Glutamatergic neuron (in vitro differentiated cells): ENCODE measurements around the gene SLC26A11. TPM values are rescaled to one million over a fixed set of nuclear protein-coding genes. Genes with fewer than 3 reads are reported as not detected.
A peak's percentile ranks its signal among the peaks of the same experiment; 100 is the strongest.

ENCODE experiments used
- DNase-seq: peaks from one replicate; pipeline ENCODE4 v3.0.0; 2022
- H3K27ac Mint-ChIP-seq: one replicate; pipeline ENCODE4 v1.8.0; 2020; ENCODE audit warnings: mild to moderate bottlenecking, mixed read lengths, inconsistent platforms; ENCODE audit not compliant: unreplicated experiment
- H3K27me3 Mint-ChIP-seq: one replicate; pipeline ENCODE4 v1.8.0; 2020; ENCODE audit warnings: mild to moderate bottlenecking, moderate library complexity, mixed read lengths, inconsistent platforms; ENCODE audit not compliant: unreplicated experiment
- H3K36me3 Mint-ChIP-seq: one replicate; pipeline ENCODE4 v1.8.0; 2020; ENCODE audit warnings: mild to moderate bottlenecking, mixed read lengths, inconsistent platforms; ENCODE audit not compliant: unreplicated experiment
- H3K4me1 Mint-ChIP-seq: one replicate; pipeline ENCODE4 v1.8.0; 2020; ENCODE audit warnings: mild to moderate bottlenecking, low read depth, mixed read lengths, inconsistent platforms; ENCODE audit not compliant: unreplicated experiment
- H3K4me3 Mint-ChIP-seq: one replicate; pipeline ENCODE4 v1.8.0; 2020; ENCODE audit warnings: mild to moderate bottlenecking, mixed read lengths, inconsistent platforms; ENCODE audit not compliant: unreplicated experiment
- H3K9me3 Mint-ChIP-seq: one replicate; pipeline ENCODE4 v1.8.0; 2020; ENCODE audit warnings: mild to moderate bottlenecking, moderate library complexity, mixed read lengths, inconsistent platforms; ENCODE audit not compliant: unreplicated experiment
- total RNA-seq: library from RNA; stranded (reverse); fragmentation: NEBNext Ultra II Directional; extraction: Animal tissue kit (Norgen Biotek cat#: 25700); gene quantifications from one replicate; pipeline ENCODE4 v1.2.1, GENCODE V29; 2021; ENCODE audit not compliant: unreplicated experiment
- TF ChIP-seq, protein P1 (sequence below): fragments of 200-600 bp; sonication (generic); IDR thresholded peaks from one replicate; pipeline ENCODE4 v1.5.0; 2021; ENCODE audit not compliant: partially characterized antibody, unreplicated experiment

SLC26A11 gene
- total RNA-seq, 1 donor from 2014 or later = 15.9 TPM

GRCh38 chr17:80251966-80252365 is 31.7 kb downstream of the SLC26A11 start:
- H3K27me3 Mint-ChIP-seq = no peaks in the 10 kb centered on the region
- TF ChIP-seq, protein P1, sequence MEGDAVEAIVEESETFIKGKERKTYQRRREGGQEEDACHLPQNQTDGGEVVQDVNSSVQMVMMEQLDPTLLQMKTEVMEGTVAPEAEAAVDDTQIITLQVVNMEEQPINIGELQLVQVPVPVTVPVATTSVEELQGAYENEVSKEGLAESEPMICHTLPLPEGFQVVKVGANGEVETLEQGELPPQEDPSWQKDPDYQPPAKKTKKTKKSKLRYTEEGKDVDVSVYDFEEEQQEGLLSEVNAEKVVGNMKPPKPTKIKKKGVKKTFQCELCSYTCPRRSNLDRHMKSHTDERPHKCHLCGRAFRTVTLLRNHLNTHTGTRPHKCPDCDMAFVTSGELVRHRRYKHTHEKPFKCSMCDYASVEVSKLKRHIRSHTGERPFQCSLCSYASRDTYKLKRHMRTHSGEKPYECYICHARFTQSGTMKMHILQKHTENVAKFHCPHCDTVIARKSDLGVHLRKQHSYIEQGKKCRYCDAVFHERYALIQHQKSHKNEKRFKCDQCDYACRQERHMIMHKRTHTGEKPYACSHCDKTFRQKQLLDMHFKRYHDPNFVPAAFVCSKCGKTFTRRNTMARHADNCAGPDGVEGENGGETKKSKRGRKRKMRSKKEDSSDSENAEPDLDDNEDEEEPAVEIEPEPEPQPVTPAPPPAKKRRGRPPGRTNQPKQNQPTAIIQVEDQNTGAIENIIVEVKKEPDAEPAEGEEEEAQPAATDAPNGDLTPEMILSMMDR = no peak
- no peak overlapping the region for H3K4me3 Mint-ChIP-seq
- no peak for DNase-seq
- H3K9me3 Mint-ChIP-seq = peaks cover 5% of the 10 kb centered on the region
- no peaks in the 10 kb centered on the region for H3K36me3 Mint-ChIP-seq
- no peaks in the 10 kb centered on the region for H3K4me1 Mint-ChIP-seq
- no peak overlapping the region for H3K27ac Mint-ChIP-seq

DNA sequence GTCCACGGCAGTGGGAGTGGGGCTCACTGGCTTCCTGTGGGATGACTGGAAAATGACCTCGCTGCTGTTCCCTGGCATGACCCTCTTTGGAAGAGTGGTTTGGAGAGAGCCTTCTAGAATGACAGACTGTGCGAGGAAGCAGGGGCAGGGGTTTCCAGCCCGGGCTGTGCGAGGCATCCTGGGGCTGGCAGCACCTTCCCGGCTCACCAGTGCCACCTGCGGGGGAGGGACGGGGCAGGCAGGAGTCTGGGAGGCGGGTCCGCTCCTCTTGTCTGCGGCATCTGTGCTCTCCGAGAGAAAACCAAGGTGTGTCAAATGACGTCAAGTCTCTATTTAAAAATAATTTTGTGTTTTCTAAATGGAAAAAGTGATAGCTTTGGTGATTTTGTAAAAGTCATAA is 32.6 kb downstream of the SLC26A11 start:
- TF ChIP-seq, protein P1 = no peak
- DNase-seq = peak; percentile 72
- H3K4me1 Mint-ChIP-seq = peaks cover 6% of the 10 kb centered on the region
- peaks cover 7% of the 10 kb centered on the region for H3K9me3 Mint-ChIP-seq
- no peak overlapping the region for H3K27ac Mint-ChIP-seq
- H3K27me3 Mint-ChIP-seq = no peaks in the 10 kb centered on the region
- H3K4me3 Mint-ChIP-seq = no peak overlapping the region
- no peaks in the 10 kb centered on the region for H3K36me3 Mint-ChIP-seq

GRCh38 chr17:80253631-80254395 is 33.6 kb downstream of the SLC26A11 start:
- peaks cover 11% of the 10 kb centered on the region for H3K9me3 Mint-ChIP-seq

GRCh38 chr17:80254396-80255251 is 34.4 kb downstream of the SLC26A11 start:
- Mint-ChIP-seq H3K27me3 (no peaks in the 10 kb centered on the region), H3K4me3 (no peak overlapping the region), H3K4me1 (peaks cover 18% of the 10 kb centered on the region), H3K27ac (no peak overlapping the region), H3K36me3 (no peaks in the 10 kb centered on the region), H3K9me3 (peaks cover 19% of the 10 kb centered on the region)
- TF ChIP-seq, protein P1 = no peak
- DNase-seq = no peak

More at GRCh38 chr17:80253631-80254395, 33.6 kb downstream of the SLC26A11 start:
- Mint-ChIP-seq H3K4me3 (no peak overlapping the region), H3K36me3 (no peaks in the 10 kb centered on the region), H3K27me3 (no peaks in the 10 kb centered on the region), H3K4me1 (peaks cover 16% of the 10 kb centered on the region), H3K27ac (no peak overlapping the region)
- DNase-seq = no peak
- TF ChIP-seq, protein P1 = no peak

GRCh38 chr17:80256034-80256350 is 35.8 kb downstream of the SLC26A11 start:
- Mint-ChIP-seq H3K9me3 (peaks cover 18% of the 10 kb centered on the region), H3K4me3 (no peak overlapping the region), H3K27me3 (no peaks in the 10 kb centered on the region), H3K36me3 (no peaks in the 10 kb centered on the region), H3K4me1 (peaks cover 20% of the 10 kb centered on the region), H3K27ac (no peak overlapping the region)
- no peak for DNase-seq
- TF ChIP-seq, protein P1 = no peak
